NCI-H1048 (cell line): Measurements from ENCODE around the gene C16orf54.
A peak's percentile ranks its signal among the peaks of the same experiment; 100 is the strongest.
"Not testable (repeated sequence)": the region's sequence is repeated elsewhere in the genome, so short reads cannot be mapped to it uniquely, and the experiment has no call there.

Experiments
- DNase-seq: peaks from one replicate; lab custom pipeline; 2025; lab: John Stamatoyannopoulos, UW

The C16orf54 gene

DNA sequence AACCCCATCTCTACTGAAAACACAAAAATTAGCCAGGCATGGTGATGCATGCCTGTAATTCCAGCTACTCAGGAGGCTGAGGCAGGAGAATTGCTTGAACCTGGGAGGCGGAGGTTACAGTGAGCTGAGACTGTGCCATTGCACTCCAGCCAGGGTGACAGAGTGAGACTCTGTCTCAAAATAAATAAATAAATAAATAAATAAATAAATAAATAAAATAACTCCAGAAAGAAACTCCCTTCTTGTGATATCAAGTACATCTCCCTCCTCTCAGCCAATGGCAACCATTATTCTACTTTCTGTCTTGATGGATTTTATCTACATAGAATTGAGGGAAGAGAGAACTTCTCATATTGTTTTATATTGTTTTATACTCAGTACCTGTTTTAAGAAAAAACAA is 38.6 kb downstream of the C16orf54 start:
- DNase-seq: not testable (repeated sequence)

DNA sequence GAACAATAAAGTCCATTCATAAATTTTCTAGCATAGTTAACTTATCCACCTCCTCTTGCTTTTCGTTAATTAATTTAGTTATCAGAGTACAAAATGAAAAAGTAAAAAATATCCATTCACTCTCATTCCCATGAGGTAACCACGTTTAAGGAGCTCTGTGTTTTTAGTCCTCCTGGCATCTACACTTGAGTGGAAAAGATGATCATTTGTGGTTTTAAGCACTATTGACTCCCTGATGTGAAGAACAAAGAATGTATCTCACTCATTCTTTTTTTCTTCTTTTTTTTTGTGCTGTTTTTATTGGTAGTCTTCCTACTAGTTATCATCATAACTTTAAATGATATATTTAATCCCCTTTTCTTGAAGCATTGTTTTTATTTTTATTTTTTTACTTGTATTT is 40.8 kb downstream of the C16orf54 start:
- no peak for DNase-seq

DNA sequence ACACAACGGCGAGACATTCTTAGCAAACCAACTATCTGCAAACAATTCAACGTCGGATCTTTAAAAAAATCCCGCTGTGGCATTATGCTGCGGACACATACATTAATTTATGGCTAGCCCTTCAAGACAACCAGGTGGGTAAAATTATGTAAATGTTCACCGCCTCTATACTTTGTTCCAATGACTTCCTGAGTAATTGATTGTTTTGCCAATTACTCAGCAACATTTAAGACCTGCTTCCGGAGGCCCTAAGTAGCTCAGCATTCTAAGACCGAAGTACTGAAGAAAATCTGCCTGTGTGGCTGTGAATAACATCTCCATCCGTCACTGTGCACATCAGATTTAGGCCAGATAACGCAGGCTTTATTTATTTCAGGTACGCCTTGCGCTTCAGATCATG is 43.5 kb downstream of the C16orf54 start:
- DNase-seq: no peak

DNA sequence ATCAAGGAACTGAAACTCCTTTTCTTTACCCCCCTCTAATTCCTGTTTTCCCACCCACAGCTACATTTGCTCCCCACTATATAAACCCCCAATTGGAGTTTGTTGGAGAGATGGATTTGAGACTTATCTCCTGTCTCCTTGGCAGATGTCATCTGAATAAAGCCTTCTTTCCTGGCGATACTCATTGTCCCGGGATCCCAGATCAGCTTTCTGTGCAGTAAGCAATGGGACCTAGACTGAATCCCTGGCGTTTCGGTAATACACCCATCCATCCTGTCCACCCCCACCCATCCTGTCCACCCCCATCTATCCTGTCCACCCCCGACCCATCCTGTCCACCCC is 44.6 kb downstream of the C16orf54 start:
- DNase-seq: no peak

DNA sequence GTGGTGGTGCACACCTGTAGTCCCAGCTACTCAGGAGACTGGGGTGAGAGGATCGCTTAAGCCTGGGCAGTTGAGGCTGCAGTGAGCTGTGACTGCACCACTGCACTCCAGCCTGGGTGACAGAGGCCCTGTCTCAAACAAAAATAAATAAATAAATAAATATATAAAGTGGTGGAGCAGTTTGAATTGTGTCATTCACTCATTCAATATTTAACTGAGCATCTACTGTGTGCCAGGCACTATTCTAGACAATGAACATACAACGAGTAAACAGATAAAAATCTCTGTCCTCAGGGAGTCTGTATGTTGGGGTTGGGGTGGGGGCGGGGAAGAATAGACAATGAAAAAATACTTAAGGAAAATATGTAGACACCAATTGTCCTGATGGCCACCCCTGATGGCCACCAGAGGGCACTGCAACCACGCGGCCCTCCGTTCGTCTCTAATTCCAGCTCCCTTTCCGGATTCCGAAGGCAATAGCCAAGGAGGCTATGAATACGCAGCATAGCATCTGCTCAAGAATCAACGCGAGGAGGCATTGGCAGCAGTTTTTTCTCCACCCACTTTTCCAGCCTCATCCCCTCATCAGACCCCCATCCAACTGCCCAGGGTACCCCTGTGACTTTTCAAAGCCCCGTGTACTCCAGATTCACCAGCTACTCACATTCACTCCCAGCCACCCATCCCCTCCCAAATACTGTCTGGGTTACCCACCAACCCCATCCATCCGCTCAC is 45.4 kb downstream of the C16orf54 start:
- DNase-seq: peak; percentile 27

DNA sequence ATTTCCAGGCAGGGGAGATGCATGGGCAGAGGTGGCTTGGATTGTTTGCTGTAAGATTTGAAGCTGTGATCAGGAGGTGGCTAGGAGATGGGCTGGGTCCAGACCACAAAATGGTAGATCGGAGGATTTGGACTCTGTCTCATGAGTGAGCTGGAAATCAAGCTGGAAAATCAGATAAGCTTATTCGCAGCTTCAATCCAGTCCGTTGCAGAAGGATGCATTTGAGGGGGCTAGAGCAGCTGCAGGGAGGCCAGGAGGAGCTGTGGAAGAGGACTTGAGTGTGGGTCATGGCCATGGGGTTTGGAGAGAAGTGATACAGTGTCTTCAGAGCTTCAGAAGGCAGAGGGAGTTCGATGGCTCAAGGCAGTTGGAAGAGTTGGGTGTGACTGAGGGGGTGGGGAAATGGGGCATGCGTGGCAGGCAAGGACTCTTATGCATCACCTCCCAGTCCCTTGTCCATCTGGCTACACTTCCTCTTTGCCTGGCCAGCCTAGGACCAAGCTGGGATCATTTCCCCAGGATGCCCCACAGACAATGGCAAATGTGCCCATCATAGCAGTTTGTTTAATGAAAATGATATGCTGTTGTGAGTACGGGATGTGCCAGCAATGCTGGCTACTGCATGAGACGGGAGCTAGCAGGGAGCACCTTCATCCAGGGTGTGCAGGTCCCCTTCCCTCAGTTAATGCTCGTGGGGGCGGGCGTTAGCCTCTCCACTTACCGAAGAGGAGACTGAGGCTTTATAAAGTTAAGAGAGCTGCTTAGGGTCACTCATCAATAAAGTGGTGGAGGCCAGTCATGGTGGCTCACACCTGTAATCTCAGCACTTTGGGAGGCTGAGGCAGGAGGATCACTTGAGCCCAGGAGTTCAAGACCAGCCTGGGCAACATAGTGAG is 46.2 kb downstream of the C16orf54 start:
- no peak for DNase-seq

DNA sequence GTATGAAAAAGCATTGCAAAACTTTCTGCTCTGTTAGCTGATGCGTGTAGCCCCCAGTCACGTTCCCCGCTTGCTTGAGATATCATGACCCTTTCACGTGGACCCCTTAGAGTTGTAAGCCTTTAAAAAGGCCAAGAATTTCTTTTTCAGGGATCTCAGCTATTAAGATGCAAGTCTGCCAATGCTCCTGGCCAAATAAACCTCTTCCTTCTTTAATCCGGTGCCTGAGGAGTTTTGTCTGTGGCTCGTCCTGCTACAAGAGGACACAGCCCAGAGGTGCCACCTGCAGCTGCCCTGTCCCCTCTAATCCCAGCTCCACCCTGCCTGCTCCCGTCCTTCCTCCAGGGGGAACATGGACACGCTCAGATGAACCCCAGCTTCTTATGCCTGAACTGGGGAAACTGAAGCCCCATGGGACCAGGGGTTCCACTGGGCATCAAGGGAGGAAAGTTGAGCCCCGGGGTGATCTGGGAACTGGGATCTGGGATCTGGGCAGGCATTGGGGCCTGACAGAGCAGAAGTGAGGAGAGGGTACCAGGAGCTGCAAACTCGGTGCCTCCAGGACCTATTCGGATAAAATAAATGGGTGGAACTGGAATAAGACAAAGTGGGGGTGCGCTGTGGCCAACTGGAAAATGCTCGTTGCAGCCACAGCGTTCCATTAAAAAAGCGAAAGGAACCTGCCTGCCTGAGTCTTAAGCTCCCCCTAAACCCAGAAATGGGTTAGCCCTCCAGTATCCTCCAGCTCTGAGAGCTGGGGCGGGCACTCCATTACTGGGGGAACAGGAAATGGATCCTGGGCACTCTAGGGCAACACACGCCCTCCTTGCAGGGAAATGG is 47.1 kb downstream of the C16orf54 start:
- no peak for DNase-seq

DNA sequence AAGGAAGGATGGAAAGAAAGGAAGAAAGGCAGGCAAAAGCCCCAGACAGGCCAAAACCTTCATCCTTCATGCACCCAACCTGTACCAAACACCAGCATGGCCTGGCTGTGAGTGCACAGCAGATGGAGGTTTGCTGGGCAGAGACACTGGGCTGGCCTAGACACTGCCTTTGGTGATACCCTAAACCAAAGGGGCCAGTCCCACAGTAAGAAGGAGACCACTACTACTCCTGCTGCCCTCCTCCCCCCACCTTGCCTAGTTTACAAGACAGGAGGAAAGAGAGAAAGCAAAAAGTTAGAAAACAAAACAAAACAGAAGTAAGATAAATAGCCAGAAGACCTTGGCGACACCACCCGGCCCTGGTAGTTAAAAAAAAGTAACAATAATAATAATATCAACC is 47.7 kb downstream of the C16orf54 start:
- no peak for DNase-seq

DNA sequence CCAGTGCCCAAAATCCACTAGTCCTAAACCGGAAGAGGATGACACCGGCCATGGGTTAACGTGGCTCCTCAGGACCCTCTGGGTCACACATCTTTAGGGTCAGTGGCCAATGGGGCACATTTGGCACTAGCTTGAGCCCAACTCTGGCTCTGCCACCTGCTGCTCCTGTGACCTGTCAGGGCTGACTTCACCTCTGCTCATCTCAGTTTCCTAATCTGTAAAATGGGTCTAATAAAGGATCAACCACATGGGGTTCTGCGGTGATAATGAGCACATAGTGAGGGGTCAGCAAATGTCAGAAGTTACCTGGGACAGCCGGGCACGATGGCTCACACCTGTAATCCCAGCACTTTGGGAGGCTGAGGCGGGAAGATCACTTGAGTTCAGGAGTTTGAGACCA is 48.4 kb downstream of the C16orf54 start:
- no peak for DNase-seq

DNA sequence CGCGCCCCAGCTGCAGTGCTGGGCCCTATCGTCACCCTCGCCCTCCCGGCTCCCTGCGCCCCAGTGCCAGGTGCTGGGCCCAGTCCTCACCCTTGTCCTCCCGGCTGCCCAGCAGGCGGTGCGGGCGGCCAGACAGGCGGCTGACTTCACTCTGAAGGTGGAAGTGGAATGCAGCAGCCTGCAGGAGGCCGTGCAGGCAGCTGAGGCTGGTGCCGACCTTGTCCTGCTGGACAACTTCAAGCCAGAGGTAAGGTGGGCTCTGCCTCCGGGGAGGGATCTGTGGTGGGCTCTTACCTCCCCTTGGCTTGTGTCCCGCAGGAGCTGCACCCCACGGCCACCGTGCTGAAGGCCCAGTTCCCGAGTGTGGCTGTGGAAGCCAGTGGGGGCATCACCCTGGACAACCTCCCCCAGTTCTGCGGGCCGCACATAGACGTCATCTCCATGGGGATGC is 48.9 kb downstream of the C16orf54 start:
- DNase-seq: no peak

DNA sequence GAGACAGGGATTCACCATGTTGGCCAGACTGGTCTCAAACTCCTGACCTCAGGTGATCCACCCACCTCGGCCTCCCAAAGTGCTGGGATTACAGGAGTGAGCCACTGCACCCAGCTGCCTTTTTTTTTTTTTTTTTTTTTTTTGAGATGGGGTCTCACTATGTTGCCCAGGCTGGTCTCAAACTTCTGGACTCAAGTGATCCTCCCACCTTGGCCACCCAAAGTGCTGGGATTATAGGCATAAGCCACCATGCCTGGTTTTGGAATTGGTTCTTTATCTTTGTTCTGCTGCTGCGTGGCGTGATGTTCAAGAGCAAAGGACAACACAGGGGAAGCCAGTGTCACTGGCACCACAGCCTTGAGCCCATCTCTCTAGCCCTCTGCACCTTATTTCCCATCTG is 50.1 kb downstream of the C16orf54 start:
- DNase-seq: not testable (repeated sequence)

DNA sequence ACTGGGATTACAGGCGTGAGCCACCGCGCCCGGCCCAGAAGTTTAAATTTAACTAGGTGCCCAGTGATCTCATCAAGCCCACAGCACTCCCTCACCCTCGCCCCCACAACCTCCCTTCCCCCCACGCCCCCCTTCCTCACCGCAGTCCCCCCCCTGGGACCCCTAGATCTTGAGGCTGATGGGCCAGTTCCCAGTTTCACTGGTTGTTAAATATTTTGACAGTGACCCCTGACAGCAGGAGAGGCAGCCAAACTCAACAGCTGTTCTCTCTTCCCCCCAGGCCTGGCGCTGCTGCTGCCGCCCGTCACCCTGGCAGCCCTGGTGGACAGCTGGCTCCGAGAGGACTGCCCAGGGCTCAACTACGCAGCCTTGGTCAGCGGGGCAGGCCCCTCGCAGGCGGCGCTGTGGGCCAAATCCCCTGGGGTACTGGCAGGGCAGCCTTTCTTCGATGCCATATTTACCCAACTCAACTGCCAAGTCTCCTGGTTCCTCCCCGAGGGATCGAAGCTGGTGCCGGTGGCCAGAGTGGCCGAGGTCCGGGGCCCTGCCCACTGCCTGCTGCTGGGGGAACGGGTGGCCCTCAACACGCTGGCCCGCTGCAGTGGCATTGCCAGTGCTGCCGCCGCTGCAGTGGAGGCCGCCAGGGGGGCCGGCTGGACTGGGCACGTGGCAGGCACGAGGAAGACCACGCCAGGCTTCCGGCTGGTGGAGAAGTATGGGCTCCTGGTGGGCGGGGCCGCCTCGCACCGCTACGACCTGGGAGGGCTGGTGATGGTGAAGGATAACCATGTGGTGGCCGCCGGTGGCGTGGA is 51.2 kb downstream of the C16orf54 start:
- DNase-seq: no peak

DNA sequence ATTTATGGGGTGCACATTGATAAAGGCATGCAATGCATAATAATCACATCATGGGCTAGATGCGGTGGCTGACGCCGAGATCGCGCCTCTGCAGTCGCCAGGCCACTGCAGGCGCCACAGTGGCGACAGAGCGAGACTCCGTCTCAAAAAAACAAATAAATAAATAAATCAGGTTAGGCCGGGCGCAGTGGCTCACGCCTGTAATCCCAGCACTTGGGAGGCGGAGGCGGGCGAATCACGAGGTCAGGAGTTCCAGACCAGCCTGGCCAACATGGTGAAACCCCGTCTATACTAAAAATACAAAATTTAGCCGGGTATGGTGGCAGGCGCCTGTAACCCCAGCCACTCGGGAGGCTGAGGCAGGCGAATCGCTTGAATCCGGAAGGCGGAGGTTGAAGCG is 53.2 kb downstream of the C16orf54 start:
- DNase-seq: not testable (repeated sequence)
